Astrocyte (in vitro differentiated cells and primary cell): ENCODE measurements around the gene SAMD4A.

Source experiments
- EZH2 ChIP-seq: IDR thresholded peaks from 2 replicates; pipeline ENCODE4 v1.6.1; 2012; ENCODE audit warnings: mild to moderate bottlenecking, low read length, inconsistent platforms; ENCODE audit not compliant: insufficient read depth
- TF ChIP-seq, protein P1 (sequence below): IDR thresholded peaks from 2 replicates; pipeline ENCODE4 v1.5.1; 2011; ENCODE audit warnings: low read depth, mild to moderate bottlenecking, inconsistent platforms, low read length, moderate library complexity; ENCODE audit not compliant: insufficient read depth

- TF ChIP-seq, protein P1, sequence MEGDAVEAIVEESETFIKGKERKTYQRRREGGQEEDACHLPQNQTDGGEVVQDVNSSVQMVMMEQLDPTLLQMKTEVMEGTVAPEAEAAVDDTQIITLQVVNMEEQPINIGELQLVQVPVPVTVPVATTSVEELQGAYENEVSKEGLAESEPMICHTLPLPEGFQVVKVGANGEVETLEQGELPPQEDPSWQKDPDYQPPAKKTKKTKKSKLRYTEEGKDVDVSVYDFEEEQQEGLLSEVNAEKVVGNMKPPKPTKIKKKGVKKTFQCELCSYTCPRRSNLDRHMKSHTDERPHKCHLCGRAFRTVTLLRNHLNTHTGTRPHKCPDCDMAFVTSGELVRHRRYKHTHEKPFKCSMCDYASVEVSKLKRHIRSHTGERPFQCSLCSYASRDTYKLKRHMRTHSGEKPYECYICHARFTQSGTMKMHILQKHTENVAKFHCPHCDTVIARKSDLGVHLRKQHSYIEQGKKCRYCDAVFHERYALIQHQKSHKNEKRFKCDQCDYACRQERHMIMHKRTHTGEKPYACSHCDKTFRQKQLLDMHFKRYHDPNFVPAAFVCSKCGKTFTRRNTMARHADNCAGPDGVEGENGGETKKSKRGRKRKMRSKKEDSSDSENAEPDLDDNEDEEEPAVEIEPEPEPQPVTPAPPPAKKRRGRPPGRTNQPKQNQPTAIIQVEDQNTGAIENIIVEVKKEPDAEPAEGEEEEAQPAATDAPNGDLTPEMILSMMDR = no peak
- no peak for TF ChIP-seq EZH2
Observed at GRCh38 chr14:54672688-54673087, 105.8 kb downstream of the SAMD4A start.
